GM18498 (cell line): ENCODE data around the gene CYP17A1.
"Not testable (repeated sequence)": the region's sequence is repeated elsewhere in the genome, so short reads cannot be mapped to it uniquely, and the experiment has no call there.

Experiments
- ATAC-seq: cut with Tn5 transposase; IDR thresholded peaks from one replicate; pipeline ENCODE4 v1.9.1; 2021; ENCODE audit warnings: mild to moderate bottlenecking, moderate library complexity; ENCODE audit not compliant: unreplicated experiment

Gene CYP17A1, protein sequence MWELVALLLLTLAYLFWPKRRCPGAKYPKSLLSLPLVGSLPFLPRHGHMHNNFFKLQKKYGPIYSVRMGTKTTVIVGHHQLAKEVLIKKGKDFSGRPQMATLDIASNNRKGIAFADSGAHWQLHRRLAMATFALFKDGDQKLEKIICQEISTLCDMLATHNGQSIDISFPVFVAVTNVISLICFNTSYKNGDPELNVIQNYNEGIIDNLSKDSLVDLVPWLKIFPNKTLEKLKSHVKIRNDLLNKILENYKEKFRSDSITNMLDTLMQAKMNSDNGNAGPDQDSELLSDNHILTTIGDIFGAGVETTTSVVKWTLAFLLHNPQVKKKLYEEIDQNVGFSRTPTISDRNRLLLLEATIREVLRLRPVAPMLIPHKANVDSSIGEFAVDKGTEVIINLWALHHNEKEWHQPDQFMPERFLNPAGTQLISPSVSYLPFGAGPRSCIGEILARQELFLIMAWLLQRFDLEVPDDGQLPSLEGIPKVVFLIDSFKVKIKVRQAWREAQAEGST

GRCh38 chr10:102837230-102837721, at the start of gene CYP17A1:
Gene CYP17A1 (minus strand): TSS chr10:102837413. CDS start chr10:102837361, 52 bp downstream.
- no peak for ATAC-seq

DNA sequence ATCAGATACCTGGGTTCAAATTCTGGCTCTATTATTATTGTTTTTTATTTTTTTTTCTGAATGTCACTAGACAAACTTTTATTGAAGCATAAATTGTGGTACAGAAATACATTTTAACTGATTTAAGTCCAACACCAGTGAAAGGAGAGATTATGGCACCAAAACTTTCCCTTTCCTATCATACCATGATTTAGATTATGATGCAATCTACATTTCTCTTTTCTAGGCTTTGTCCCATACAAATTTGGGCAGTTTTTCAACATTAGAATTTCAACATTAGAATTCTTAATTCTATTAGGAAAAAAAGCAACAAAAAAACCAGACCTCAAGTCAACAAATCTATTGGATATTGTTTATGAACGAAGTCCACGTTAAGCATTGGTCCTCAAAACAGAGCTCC, 43.0 kb upstream of the CYP17A1 start:
- ATAC-seq, result no peak

DNA sequence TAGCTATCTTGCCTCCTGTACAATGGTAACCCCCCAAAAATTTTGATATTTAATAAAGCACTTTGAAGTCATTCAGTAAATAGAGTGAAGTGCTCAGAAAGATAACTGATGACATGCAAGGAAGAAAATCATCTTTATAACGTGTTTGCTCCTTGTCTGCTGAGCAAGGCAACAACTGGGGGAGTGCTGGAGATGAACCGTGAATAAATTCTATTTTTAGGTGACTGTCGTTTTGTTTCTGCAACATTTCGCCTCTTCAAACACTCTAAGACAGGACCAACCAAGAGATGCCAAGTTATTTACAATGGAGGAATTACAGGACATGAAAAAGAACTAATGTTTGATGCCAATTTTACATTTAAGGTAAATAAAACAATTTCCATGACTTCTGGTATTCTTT, 41.4 kb upstream of the CYP17A1 start:
- ATAC-seq, result no peak

DNA sequence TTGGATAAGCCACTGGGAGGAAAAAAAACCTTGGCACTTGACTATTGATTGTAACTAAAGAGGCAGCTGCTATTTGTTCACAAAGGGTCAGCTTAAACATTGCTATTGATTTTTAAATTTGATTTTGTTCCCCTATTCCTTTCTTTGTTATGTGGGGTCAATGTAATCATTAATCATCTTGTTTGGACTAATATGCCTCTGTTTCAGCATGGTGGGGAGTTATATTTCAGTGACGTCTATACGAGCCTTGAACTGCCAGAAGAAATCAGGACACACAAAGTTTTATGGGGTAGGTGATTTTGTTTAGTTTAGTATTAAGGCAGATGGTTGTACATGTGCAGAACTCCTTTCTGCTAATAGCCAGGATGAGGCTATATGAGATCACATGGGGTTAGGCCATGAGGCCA, 39.5 kb upstream of the CYP17A1 start:
- ATAC-seq, result no peak

- ATAC-seq, result no peak
These were observed 35.0 kb upstream of the CYP17A1 start for GRCh38 chr10:102872163-102872562.

DNA sequence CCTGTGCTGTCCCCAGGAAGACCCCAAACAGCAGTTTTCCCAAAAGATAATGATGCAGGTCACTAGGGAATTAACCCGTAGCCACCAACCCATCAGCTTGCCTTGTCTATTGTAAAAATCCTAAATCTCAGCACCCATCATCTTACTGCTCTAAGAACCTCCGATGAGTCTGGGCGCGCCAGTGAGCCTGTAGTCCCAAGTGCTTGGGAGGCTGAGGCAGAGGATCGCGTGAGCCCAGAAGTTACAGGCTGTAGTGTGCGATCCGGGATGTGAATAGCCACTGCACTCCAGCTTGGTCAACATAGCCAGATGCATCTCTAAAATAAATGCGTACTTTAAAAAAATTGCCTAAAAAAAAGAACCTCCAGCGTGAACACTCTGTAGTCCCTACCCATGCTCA, 33.0 kb upstream of the CYP17A1 start:
- no peak for ATAC-seq

DNA sequence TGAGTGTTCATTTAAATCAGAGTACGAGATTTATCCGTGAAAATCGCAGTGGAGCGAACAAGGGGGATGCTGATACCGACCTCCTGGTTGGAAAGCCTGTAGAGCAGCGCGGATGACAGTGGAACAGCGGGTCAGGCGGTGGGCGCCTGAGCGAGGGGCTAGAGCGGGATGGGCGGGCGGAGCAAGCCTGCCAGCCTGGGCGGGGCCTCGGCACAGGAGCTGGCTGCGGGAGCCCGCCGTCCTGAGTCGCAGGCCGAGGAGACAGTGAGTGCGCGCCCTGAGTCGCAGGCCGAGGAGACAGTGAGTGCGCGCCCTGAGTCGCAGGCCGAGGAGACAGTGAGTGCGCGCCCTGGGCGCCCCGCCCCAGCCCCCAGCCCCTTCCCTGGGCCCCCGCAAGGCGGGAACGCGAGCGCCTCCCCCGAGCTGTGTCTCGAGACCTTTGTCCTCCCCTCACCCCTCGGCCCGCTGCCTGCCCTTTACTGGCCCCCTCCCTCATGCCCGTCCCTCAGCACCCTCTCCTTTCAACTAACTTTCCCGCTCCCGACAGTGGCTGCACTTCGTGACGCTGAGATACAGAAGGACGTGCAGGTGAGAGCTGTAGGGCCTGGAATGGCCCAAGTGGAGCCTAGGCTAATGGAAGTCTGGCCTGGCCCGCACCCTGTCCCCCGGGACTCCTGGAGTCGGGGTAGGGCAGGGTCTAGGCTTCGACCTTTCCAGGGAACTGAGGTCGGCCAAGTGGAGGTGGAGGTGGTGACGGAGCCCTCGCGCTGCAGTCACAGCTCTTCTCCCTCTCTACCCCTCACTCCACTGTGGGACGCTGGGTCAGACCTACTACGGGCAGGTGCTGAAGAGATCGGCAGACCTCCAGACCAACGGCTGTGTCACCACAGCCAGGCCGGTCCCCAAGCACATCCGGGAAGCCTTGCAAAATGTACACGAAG, 32.3 kb upstream of the CYP17A1 start, which contains the start of gene AS3MT:
Gene AS3MT, plus strand, starts transcription at position 213 of the 941 bp plus-strand sequence. Its CDS starts 123 bp downstream, at position 336.
- ATAC-seq, result peak; percentile 57

- ATAC-seq, result no peak
These were observed 31.7 kb upstream of the CYP17A1 start for GRCh38 chr10:102868911-102869257.

- no peak for ATAC-seq
These were observed 28.4 kb upstream of the CYP17A1 start for GRCh38 chr10:102865620-102866019.

GRCh38 chr10:102863660-102864059, 26.4 kb upstream of the CYP17A1 start:
- no peak for ATAC-seq

GRCh38 chr10:102859911-102860310, 22.7 kb upstream of the CYP17A1 start:
- ATAC-seq, result no peak

DNA sequence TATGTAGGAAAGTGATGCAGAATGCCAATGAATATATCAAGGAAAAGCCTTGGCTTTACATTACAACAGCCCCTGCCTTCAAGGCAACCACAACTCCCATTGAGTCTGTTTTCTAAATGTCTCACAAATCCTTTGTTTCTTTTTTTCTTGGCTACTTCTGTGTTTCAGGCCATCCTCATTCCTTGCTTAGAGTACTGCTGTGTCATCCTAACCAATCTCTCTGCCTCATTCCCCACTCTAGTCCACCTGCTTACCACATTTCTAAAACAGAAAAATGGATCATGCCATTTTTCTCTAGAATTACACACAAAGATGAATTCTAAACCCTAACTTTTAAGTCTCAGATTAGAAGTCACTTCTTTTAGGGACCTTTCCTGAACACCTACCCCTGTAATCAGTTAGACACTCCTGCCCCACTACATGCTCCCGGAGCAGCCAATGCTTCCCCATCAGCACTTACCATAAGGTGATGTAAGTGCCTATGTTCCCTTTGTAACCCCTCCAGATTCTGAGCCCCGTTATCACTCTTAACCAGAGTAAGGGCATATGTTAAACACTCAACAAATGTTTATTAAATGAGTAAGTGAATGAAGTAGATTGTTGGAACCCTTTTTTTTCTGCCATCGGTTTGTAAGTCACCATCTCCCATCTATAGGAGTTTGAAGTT, 19.7 kb upstream of the CYP17A1 start:
- ATAC-seq, result no peak

DNA sequence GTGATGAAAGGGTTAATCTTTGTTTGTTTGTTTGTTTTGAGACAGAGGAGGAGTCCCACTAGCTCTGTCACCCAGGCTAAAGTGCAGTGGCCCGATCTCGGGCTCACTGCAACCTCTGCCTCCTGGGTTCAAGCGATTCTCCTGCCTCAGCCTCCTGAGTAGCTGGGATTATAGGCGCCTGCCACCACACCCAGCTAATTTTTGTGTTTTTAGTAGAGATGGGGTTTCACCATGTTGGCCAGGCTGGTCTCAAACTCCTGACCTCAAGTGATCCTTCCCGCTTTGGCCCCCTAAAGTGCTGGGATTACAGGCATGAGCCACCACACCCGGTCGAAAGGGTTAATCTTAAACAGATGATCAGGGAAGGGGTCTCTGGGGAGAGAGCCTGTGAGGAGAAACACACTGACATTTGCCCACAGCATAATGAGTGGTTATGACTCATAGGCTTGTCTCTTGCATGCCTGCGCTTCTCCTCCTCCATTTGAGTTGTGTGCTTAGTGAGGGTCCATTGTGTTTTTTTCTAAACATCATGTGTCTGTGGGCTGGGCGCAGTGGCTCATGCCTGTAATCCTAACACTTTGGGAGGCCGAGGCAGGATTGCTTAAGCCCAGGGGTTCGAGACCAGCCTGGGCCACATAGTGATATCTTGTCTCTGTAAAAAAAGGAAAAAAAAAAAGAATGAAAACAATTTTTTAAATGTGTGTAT, 18.7 kb upstream of the CYP17A1 start:
- ATAC-seq, result not testable (repeated sequence)

GRCh38 chr10:102853237-102853636, 16.0 kb upstream of the CYP17A1 start:
- not testable (repeated sequence) for ATAC-seq

- no peak for ATAC-seq
These were observed 12.9 kb upstream of the CYP17A1 start for GRCh38 chr10:102850025-102850518.

- no peak for ATAC-seq
These were observed 8.2 kb upstream of the CYP17A1 start for GRCh38 chr10:102845352-102845902.

DNA sequence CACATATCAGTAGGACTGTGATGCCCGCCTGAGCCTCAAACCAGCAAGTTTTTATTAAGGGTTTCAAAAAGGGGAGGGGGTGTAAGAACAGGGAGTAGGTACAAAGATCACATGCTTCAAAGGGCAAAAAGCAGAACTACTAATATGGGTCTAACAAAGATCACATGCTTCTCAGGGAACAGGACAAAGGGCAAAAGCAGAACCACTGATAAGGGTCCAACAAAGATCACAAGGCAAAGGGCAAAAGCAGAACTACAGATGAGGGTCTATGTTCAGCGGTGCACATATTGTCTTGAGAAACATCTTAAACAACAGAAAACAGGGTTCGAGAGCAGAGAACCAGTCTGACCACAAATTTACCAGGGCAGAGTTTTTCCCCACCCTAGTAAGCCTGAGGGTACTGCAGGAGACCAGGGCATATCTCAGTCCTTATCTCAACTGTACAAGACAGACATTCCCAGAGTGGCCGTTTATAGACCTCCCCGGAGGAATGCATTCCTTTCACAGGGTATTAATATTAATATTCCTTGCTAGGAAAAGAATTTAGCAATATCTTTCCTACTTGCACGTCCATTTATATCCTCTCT, 7.1 kb upstream of the CYP17A1 start:
- ATAC-seq, result not testable (repeated sequence)

DNA sequence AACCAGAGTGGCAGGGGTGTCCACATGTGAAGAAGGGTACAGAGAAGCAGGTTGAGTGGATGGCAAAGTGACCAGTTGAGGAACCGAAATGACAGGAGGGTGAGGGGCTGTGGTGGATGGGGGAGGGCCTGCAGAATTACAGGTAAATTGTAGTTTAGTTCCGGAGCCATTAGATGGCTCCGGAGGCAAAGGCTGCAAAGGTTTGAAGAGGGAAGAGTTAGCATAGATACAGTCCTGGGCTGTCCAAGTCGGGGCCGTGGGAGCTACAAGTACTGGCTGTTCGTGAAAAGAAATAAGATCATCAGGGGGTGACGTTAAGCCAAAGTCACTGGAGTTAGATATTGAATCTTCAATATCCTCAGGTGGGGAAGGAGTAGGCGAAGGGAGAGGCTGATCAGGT, 5.9 kb upstream of the CYP17A1 start:
- not testable (repeated sequence) for ATAC-seq

- ATAC-seq, result no peak
These were observed 4.7 kb upstream of the CYP17A1 start for GRCh38 chr10:102841827-102842345.
